ENCODE data around the gene DDIT4.
"Not testable (repeated sequence)": the region's sequence is repeated elsewhere in the genome, so short reads cannot be mapped to it uniquely, and the experiment has no call there.

The DDIT4 gene

GRCh38 chr10:72273410-72274212, at the start of gene DDIT4:
Gene DDIT4, plus strand, starts transcription at chr10:72273924. Its CDS starts 293 bp downstream, at chr10:72274217.
- DNase-seq (ENCODE audit: low read depth) = peak; percentile 98

- DNase-seq (ENCODE audit: low read depth) = not testable (repeated sequence)
Observed at GRCh38 chr10:72224191-72224590, 49.5 kb upstream of the DDIT4 start.

- DNase-seq (ENCODE audit: low read depth) = no peak
Observed at GRCh38 chr10:72226418-72227027, 47.2 kb upstream of the DDIT4 start.

- DNase-seq (ENCODE audit: low read depth) = no peak
Observed at GRCh38 chr10:72227826-72228225, 45.9 kb upstream of the DDIT4 start.

GRCh38 chr10:72228318-72228751, 45.4 kb upstream of the DDIT4 start:
- no peak for DNase-seq (ENCODE audit: low read depth)

GRCh38 chr10:72229261-72230251, 44.2 kb upstream of the DDIT4 start:
- no peak for DNase-seq (ENCODE audit: low read depth)

GRCh38 chr10:72233621-72234020, 40.1 kb upstream of the DDIT4 start:
- DNase-seq (ENCODE audit: low read depth) = no peak

- no peak for DNase-seq (ENCODE audit: low read depth)
Observed at GRCh38 chr10:72234560-72235095, 39.1 kb upstream of the DDIT4 start.

- no peak for DNase-seq (ENCODE audit: low read depth)
Observed at GRCh38 chr10:72235544-72236279, 38.0 kb upstream of the DDIT4 start.

- DNase-seq (ENCODE audit: low read depth) = no peak
Observed at GRCh38 chr10:72238392-72239175, 35.1 kb upstream of the DDIT4 start.

GRCh38 chr10:72239409-72239808, 34.3 kb upstream of the DDIT4 start:
- DNase-seq (ENCODE audit: low read depth) = no peak

GRCh38 chr10:72240371-72240770, 33.4 kb upstream of the DDIT4 start:
- no peak for DNase-seq (ENCODE audit: low read depth)

- DNase-seq (ENCODE audit: low read depth) = no peak
Observed at GRCh38 chr10:72241691-72242252, 32.0 kb upstream of the DDIT4 start.

- no peak for DNase-seq (ENCODE audit: low read depth)
Observed at GRCh38 chr10:72242675-72243074, 31.0 kb upstream of the DDIT4 start.

GRCh38 chr10:72243822-72244437, 29.8 kb upstream of the DDIT4 start:
- no peak for DNase-seq (ENCODE audit: low read depth)

- no peak for DNase-seq (ENCODE audit: low read depth)
Observed at GRCh38 chr10:72244573-72245038, 29.1 kb upstream of the DDIT4 start.

GRCh38 chr10:72245949-72246525, 27.7 kb upstream of the DDIT4 start:
- DNase-seq (ENCODE audit: low read depth) = no peak

GRCh38 chr10:72248468-72249151, 25.1 kb upstream of the DDIT4 start:
- DNase-seq (ENCODE audit: low read depth) = peak; percentile 44

Data from activated T-cell treated with anti-CD3 and anti-CD28 coated beads for 24 hours (primary cell).